ENCODE data around the gene CCDC188. TPM values are rescaled to one million over a fixed set of nuclear protein-coding genes. Genes with fewer than 3 reads are reported as not detected.

CCDC188 gene
- total and polyA plus RNA-seq, 4 donors: 0.63 to 4.0 (median 1.4) TPM

- DNase-seq (no peak), ATAC-seq (ENCODE audit: insufficient read depth, low FRiP score) (no peak)
- H3K9ac ChIP-seq (ENCODE audit: insufficient read depth in 1 of 2, low read length in 2 of 2): no peak overlapping the region
- H3K27me3 ChIP-seq (ENCODE audit: control insufficient read depth in 3 of 3, insufficient read depth in 3 of 3, low read length in 2 of 3): no peaks in the 10 kb centered on the region
- H3K27ac ChIP-seq (ENCODE audit: low read depth in 1 of 2, low read length in 1 of 2): no peak overlapping the region
- no peaks in the 10 kb centered on the region for H3K9me3 ChIP-seq (ENCODE audit: control insufficient read depth in 4 of 4, insufficient read depth in 3 of 4, low read length in 3 of 4)
- H3K4me3 ChIP-seq: no peak overlapping the region
- no peaks in the 10 kb centered on the region for H3K4me1 ChIP-seq (ENCODE audit: control insufficient read depth in 5 of 5, insufficient read depth in 5 of 5, low read length in 5 of 5)
- 68 to 76% methylated on average over 14 to 15 of the region's 15 CpGs for WGBS, 2 donors
- TF ChIP-seq CTCF (IDR thresholded peaks at IDR 0.05; ENCODE audit: control extremely low read depth, extremely low read depth): no peak
- H3K36me3 ChIP-seq (ENCODE audit: control insufficient read depth in 4 of 4, insufficient read depth in 4 of 4, low read length in 4 of 4): no peaks in the 10 kb centered on the region
These were observed 44.1 kb upstream of the CCDC188 start for GRCh38 chr22:20194681-20195593.

- no peaks in the 10 kb centered on the region for H3K36me3 ChIP-seq (ENCODE audit: control insufficient read depth in 4 of 4, insufficient read depth in 4 of 4, low read length in 4 of 4)
- H3K4me1 ChIP-seq (ENCODE audit: control insufficient read depth in 5 of 5, insufficient read depth in 5 of 5, low read length in 5 of 5): no peaks in the 10 kb centered on the region
- H3K9me3 ChIP-seq (ENCODE audit: control insufficient read depth in 4 of 4, insufficient read depth in 3 of 4, low read length in 3 of 4): no peaks in the 10 kb centered on the region
- no peak overlapping the region for H3K9ac ChIP-seq (ENCODE audit: insufficient read depth in 1 of 2, low read length in 2 of 2)
- WGBS, 2 donors: 88 to 92% methylated on average over 17 of the region's 17 CpGs
- H3K4me3 ChIP-seq: no peak overlapping the region
- DNase-seq (no peak), ATAC-seq (ENCODE audit: insufficient read depth, low FRiP score) (no peak)
- H3K27ac ChIP-seq (ENCODE audit: low read depth in 1 of 2, low read length in 1 of 2): no peak overlapping the region
- TF ChIP-seq CTCF (IDR thresholded peaks at IDR 0.05; ENCODE audit: control extremely low read depth, extremely low read depth): no peak
- H3K27me3 ChIP-seq (ENCODE audit: control insufficient read depth in 3 of 3, insufficient read depth in 3 of 3, low read length in 2 of 3): no peaks in the 10 kb centered on the region
These were observed 43.1 kb upstream of the CCDC188 start for GRCh38 chr22:20193761-20194494.

GRCh38 chr22:20192972-20193760, 42.3 kb upstream of the CCDC188 start:
- Histone ChIP-seq H3K9me3 (ENCODE audit: control insufficient read depth in 4 of 4, insufficient read depth in 3 of 4, low read length in 3 of 4) (no peaks in the 10 kb centered on the region), H3K36me3 (ENCODE audit: control insufficient read depth in 4 of 4, insufficient read depth in 4 of 4, low read length in 4 of 4) (no peaks in the 10 kb centered on the region), H3K4me1 (ENCODE audit: control insufficient read depth in 5 of 5, insufficient read depth in 5 of 5, low read length in 5 of 5) (no peaks in the 10 kb centered on the region), H3K4me3 (no peak overlapping the region), H3K9ac (ENCODE audit: insufficient read depth in 1 of 2, low read length in 2 of 2) (no peak overlapping the region), H3K27ac (ENCODE audit: low read depth in 1 of 2, low read length in 1 of 2) (no peak overlapping the region), H3K27me3 (ENCODE audit: control insufficient read depth in 3 of 3, insufficient read depth in 3 of 3, low read length in 2 of 3) (no peaks in the 10 kb centered on the region)
- ATAC-seq (ENCODE audit: insufficient read depth, low FRiP score) (no peak), DNase-seq (no peak)
- no peak for TF ChIP-seq CTCF (IDR thresholded peaks at IDR 0.05; ENCODE audit: control extremely low read depth, extremely low read depth)
- WGBS, 2 donors: 83 to 88% methylated on average over 20 of the region's 20 CpGs
